Measurements from ENCODE around the gene CD81.

The CD81 gene

GRCh38 chr11:2367266-2368160, 9.6 kb upstream of the CD81 start:
- TF ChIP-seq MAX (IDR thresholded peaks at IDR 0.05) = no peak
- TF ChIP-seq ZBTB7A (IDR thresholded peaks at IDR 0.05; ENCODE audit: low read depth) = no peak
- no peak for TF ChIP-seq USF1 (IDR thresholded peaks at IDR 0.05)
- TF ChIP-seq CEBPB (IDR thresholded peaks at IDR 0.05) = no peak
- no peak for TF ChIP-seq TEAD4 (IDR thresholded peaks at IDR 0.05)
- no peak for TF ChIP-seq RAD21 (IDR thresholded peaks at IDR 0.05; ENCODE audit: low read depth)

DNA sequence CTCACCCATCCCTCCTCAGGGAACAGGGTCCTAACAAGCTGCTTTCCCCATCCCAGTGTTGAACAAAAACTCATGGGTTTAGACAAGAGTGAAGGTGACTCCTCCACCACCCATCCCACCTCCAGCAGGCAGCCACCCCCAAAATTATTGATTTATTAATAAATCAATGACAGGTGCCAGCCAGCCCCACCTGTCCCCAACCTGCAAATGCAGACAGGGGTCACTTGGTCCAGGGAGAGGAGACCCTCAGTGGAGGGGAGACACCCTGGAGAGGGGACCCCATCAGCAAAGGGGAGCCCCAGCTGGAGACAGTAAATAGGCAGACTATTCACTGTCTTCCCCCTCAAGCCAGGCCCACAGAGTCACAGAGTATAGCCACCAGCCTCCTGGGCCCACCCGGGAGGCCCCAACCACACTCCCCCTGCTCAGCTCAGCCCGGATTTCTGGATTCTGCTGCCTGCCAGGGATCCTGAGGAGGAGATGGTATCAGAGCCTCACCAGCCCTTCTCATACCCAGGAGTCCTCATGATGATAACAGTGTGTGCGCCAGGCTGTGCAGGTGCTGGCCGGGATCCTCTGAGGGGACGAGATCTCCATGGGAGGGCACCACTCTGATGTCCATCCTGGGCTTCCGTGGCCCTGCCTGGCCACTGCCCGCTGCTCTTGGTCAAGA, 8.8 kb upstream of the CD81 start:
- TF ChIP-seq CREB1 (IDR thresholded peaks at IDR 0.05; ENCODE audit: low read depth) (no peak), RAD21 (IDR thresholded peaks at IDR 0.05; ENCODE audit: low read depth) (no peak), MAX (IDR thresholded peaks at IDR 0.05) (no peak), FOXM1 (IDR thresholded peaks at IDR 0.05; ENCODE audit: borderline replicate concordance, low read depth) (no peak), TAF1 (IDR thresholded peaks at IDR 0.05; ENCODE audit: low read depth) (no peak), YY1 (IDR thresholded peaks at IDR 0.05; ENCODE audit: low read depth) (no peak), EP300 (IDR thresholded peaks at IDR 0.05; ENCODE audit: borderline replicate concordance) (no peak), NFIC (IDR thresholded peaks at IDR 0.05) (no peak), TCF12 (IDR thresholded peaks at IDR 0.05; ENCODE audit: low read depth) (no peak), ZBTB7A (IDR thresholded peaks at IDR 0.05; ENCODE audit: low read depth) (no peak)
- TF ChIP-seq, protein P1, sequence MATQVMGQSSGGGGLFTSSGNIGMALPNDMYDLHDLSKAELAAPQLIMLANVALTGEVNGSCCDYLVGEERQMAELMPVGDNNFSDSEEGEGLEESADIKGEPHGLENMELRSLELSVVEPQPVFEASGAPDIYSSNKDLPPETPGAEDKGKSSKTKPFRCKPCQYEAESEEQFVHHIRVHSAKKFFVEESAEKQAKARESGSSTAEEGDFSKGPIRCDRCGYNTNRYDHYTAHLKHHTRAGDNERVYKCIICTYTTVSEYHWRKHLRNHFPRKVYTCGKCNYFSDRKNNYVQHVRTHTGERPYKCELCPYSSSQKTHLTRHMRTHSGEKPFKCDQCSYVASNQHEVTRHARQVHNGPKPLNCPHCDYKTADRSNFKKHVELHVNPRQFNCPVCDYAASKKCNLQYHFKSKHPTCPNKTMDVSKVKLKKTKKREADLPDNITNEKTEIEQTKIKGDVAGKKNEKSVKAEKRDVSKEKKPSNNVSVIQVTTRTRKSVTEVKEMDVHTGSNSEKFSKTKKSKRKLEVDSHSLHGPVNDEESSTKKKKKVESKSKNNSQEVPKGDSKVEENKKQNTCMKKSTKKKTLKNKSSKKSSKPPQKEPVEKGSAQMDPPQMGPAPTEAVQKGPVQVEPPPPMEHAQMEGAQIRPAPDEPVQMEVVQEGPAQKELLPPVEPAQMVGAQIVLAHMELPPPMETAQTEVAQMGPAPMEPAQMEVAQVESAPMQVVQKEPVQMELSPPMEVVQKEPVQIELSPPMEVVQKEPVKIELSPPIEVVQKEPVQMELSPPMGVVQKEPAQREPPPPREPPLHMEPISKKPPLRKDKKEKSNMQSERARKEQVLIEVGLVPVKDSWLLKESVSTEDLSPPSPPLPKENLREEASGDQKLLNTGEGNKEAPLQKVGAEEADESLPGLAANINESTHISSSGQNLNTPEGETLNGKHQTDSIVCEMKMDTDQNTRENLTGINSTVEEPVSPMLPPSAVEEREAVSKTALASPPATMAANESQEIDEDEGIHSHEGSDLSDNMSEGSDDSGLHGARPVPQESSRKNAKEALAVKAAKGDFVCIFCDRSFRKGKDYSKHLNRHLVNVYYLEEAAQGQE (IDR thresholded peaks at IDR 0.05; ENCODE audit: low read depth) = no peak

- TF ChIP-seq CEBPB (IDR thresholded peaks at IDR 0.05) (no peak), YY1 (IDR thresholded peaks at IDR 0.05; ENCODE audit: low read depth) (no peak), FOXM1 (IDR thresholded peaks at IDR 0.05; ENCODE audit: borderline replicate concordance, low read depth) (no peak), MAX (IDR thresholded peaks at IDR 0.05) (no peak), NFIC (IDR thresholded peaks at IDR 0.05) (no peak), CREB1 (IDR thresholded peaks at IDR 0.05; ENCODE audit: low read depth) (no peak), EP300 (IDR thresholded peaks at IDR 0.05; ENCODE audit: borderline replicate concordance) (no peak), USF1 (IDR thresholded peaks at IDR 0.05) (no peak), TCF12 (IDR thresholded peaks at IDR 0.05; ENCODE audit: low read depth) (no peak), EGR1 (IDR thresholded peaks at IDR 0.05) (no peak), TAF1 (IDR thresholded peaks at IDR 0.05; ENCODE audit: low read depth) (no peak), RAD21 (IDR thresholded peaks at IDR 0.05; ENCODE audit: low read depth) (no peak)
- TF ChIP-seq, protein P1 (IDR thresholded peaks at IDR 0.05; ENCODE audit: low read depth) = no peak
Observed at GRCh38 chr11:2368851-2369180, 8.3 kb upstream of the CD81 start.

- TF ChIP-seq ZBTB7A (IDR thresholded peaks at IDR 0.05; ENCODE audit: low read depth) = no peak
- no peak for TF ChIP-seq TAF1 (IDR thresholded peaks at IDR 0.05; ENCODE audit: low read depth)
- TF ChIP-seq CEBPB (IDR thresholded peaks at IDR 0.05) = no peak
- no peak for TF ChIP-seq TCF12 (IDR thresholded peaks at IDR 0.05; ENCODE audit: low read depth)
- no peak for TF ChIP-seq YY1 (IDR thresholded peaks at IDR 0.05; ENCODE audit: low read depth)
- no peak for TF ChIP-seq USF1 (IDR thresholded peaks at IDR 0.05)
- no peak for TF ChIP-seq EP300 (IDR thresholded peaks at IDR 0.05; ENCODE audit: borderline replicate concordance)
- no peak for TF ChIP-seq MAX (IDR thresholded peaks at IDR 0.05)
- no peak for TF ChIP-seq EGR1 (IDR thresholded peaks at IDR 0.05)
- no peak for TF ChIP-seq FOXM1 (IDR thresholded peaks at IDR 0.05; ENCODE audit: borderline replicate concordance, low read depth)
Observed at GRCh38 chr11:2369320-2369719, 7.8 kb upstream of the CD81 start.

Data from Ishikawa (cell line).